Endothelial cell of umbilical vein (primary cell): ENCODE measurements around the gene SFXN3. TPM values are rescaled to one million over a fixed set of nuclear protein-coding genes. Genes with fewer than 3 reads are reported as not detected.

ENCODE experiments used
- BruUV-seq: library from RNA; stranded (reverse); fragments of 400-500 nt; replicated peaks from 2 replicates; lab custom pipeline; 2021; lab: Mats Ljungman, UMichigan
- CTCF ChIA-PET: fragments of 300-600, 350-600 bp; sonication (Branson Sonifier 250); formaldehyde crosslinking; loops from one replicate; lab custom pipeline; 2021; ENCODE audit warnings: antibody characterized with exemption, inconsistent platforms; lab: Charles Lee
- POLR2A ChIA-PET: fragments of 300-600, 350-600 bp; sonication (Branson Sonifier 250); formaldehyde crosslinking; loops from one replicate; lab custom pipeline; 2021; ENCODE audit warnings: antibody characterized with exemption, inconsistent platforms; lab: Charles Lee
- DNase-seq: peaks from one replicate; pipeline ENCODE4 v3.0.0-alpha.2; 2011; ENCODE audit warnings: low read depth, low spot score
- FAIRE-seq: peaks from 2 replicates; lab custom pipeline; 2011; peaks lifted over from hg19 to GRCh38; lab: Jason Lieb, UNC
- H2AFZ ChIP-seq: 2 replicates; pipeline ENCODE4 v1.6.0; 2012; ENCODE audit warnings: low read depth, low read length, control low read depth, inconsistent platforms
- H3K27ac ChIP-seq: 2 replicates; pipeline ENCODE4 v1.5.1; 2011; ENCODE audit warnings: low read depth, mild to moderate bottlenecking, control low read depth, low read length, moderate library complexity; ENCODE audit not compliant: insufficient read depth
- H3K27me3 ChIP-seq, 2 experiments: 2 replicates each; pipeline versions ENCODE4 v1.6.0 to v1.6.1; 2011; ENCODE audit warnings: low read length in 2 of 2, mixed read lengths in 1 of 2; ENCODE audit not compliant: control insufficient read depth in 2 of 2, insufficient read depth in 2 of 2
- H3K36me3 ChIP-seq, 2 experiments: 2 replicates in 1 of 2; 3 replicates in 1 of 2; pipeline ENCODE4 v1.5.1; 2011; ENCODE audit warnings: low read length in 2 of 2, mild to moderate bottlenecking in 1 of 2, moderate library complexity in 1 of 2; ENCODE audit not compliant: control insufficient read depth in 2 of 2, insufficient read depth in 2 of 2; ENCODE audit errors: extremely low read depth in 1 of 2
- H3K4me1 ChIP-seq: 3 replicates; pipeline ENCODE4 v1.5.1; 2011; ENCODE audit warnings: mild to moderate bottlenecking, low read length; ENCODE audit not compliant: control insufficient read depth, insufficient read depth; ENCODE audit errors: extremely low read depth
- H3K4me2 ChIP-seq: 2 replicates; pipeline ENCODE4 v1.6.1; 2011; ENCODE audit warnings: low read length, control low read depth, mixed read lengths; ENCODE audit not compliant: insufficient read depth
- H3K4me3 ChIP-seq, 3 experiments: fragments of 200-600 bp in 1 of 3; sonication (generic), shearing (Covaris generic) in 1 of 3; replicated peaks in 1 of 3; 2 replicates each; pipeline ENCODE4 v1.5.1; 2011 to 2016; ENCODE audit warnings: control low read depth in 3 of 3, low read length in 3 of 3, mild to moderate bottlenecking in 2 of 3, inconsistent platforms in 1 of 3, low read depth in 1 of 3, moderate library complexity in 1 of 3; ENCODE audit not compliant: insufficient read depth in 1 of 3
- H3K79me2 ChIP-seq: 2 replicates; pipeline ENCODE4 v1.6.0; 2012; ENCODE audit warnings: low read length, inconsistent platforms; ENCODE audit not compliant: control insufficient read depth, insufficient read depth
- H3K9ac ChIP-seq: replicated peaks from 2 replicates; pipeline ENCODE3; 2011; ENCODE audit warnings: low read length, control low read depth; ENCODE audit not compliant: insufficient read depth; ENCODE audit errors: extremely low read depth
- H3K9me1 ChIP-seq: replicated peaks from 3 replicates; pipeline ENCODE4 v1.6.0; 2011; ENCODE audit warnings: mild to moderate bottlenecking, low read length; ENCODE audit not compliant: control insufficient read depth, insufficient read depth; ENCODE audit errors: extremely low read depth
- H3K9me3 ChIP-seq: replicated peaks from 2 replicates; pipeline ENCODE4 v1.5.1; 2012; ENCODE audit warnings: low read length, inconsistent platforms; ENCODE audit not compliant: control insufficient read depth, insufficient read depth
- H4K20me1 ChIP-seq: replicated peaks from 2 replicates; pipeline ENCODE3; 2011; ENCODE audit warnings: mild to moderate bottlenecking, low read length; ENCODE audit not compliant: control insufficient read depth, insufficient read depth; ENCODE audit errors: extremely low read depth
- EZH2 ChIP-seq: IDR thresholded peaks from 2 replicates; pipeline ENCODE4 v1.6.1; 2012; ENCODE audit warnings: borderline replicate concordance, low read depth, mild to moderate bottlenecking, moderate library complexity, low read length, inconsistent platforms; ENCODE audit not compliant: severe bottlenecking
- FOS ChIP-seq: IDR thresholded peaks from 2 replicates; pipeline ENCODE4 v1.6.1; 2011; ENCODE audit warnings: mild to moderate bottlenecking, low read length, moderate library complexity, borderline replicate concordance; ENCODE audit not compliant: insufficient read depth
- GATA2 ChIP-seq: IDR thresholded peaks from 2 replicates; pipeline ENCODE4 v1.7.0; 2011; ENCODE audit warnings: low read depth, mild to moderate bottlenecking, moderate library complexity, mixed read lengths, low read length; ENCODE audit not compliant: insufficient read length, insufficient read depth
- JUN ChIP-seq: IDR thresholded peaks from 2 replicates; pipeline ENCODE4 v1.6.1; 2011; ENCODE audit warnings: borderline replicate concordance, low read depth; ENCODE audit not compliant: insufficient read length, insufficient read depth
- MYC ChIP-seq: IDR thresholded peaks from one replicate; pipeline ENCODE4 v1.6.1; 2011; ENCODE audit warnings: mild to moderate bottlenecking, low read depth, low read length
- POLR2A ChIP-seq: IDR thresholded peaks from 2 replicates; pipeline ENCODE4 v1.6.1; 2012; ENCODE audit warnings: low read depth, mild to moderate bottlenecking, control low read depth, low read length
- POLR2AphosphoS5 ChIP-seq: IDR thresholded peaks from 2 replicates; pipeline ENCODE4 v1.6.1; 2012; ENCODE audit warnings: low read depth, mild to moderate bottlenecking, control low read depth, low read length, moderate library complexity; ENCODE audit not compliant: insufficient read depth
- dilution Hi-C: fragments of 300-500 bp; cut with MboI; formaldehyde crosslinking; loops from one replicate; pipeline ENCODE4 v1.15.0; 2019; ENCODE audit warnings: low sequenced_read_pairs; ENCODE audit not compliant: extremely low pct_ligation_motif_present
- intact Hi-C: fragments of 100-400 bp; cut with micrococcal nuclease; formaldehyde crosslinking; loops from one replicate; pipeline ENCODE4 v1.10.0; 2022
- polyA plus RNA-seq, 4 experiments: library from polyadenylated mRNA; depleted of rRNA in 3 of 4; stranded (reverse) in 3 of 4; unstranded in 1 of 4; fragments of >200 nt; gene quantifications; 2 replicates each; pipeline versions ENCODE4 v1.2.1 to v1.2.3, GENCODE V29; 2011 to 2012; ENCODE audit warnings: missing spikeins in 1 of 4
- total RNA-seq: library from RNA; stranded (reverse); gene quantifications from 2 replicates; pipeline ENCODE4 v1.2.3, GENCODE V29; 2021
- TF ChIP-seq, protein P1 (sequence below): IDR thresholded peaks from 2 replicates; pipeline ENCODE4 v1.6.1; 2011; ENCODE audit not compliant: insufficient read depth, insufficient read length
- TF ChIP-seq, protein P2 (sequence below), 2 donors: IDR thresholded peaks; 1 replicate in 1 of 2; 2 replicates in 1 of 2; pipeline ENCODE4 v1.5.1; 2011; ENCODE audit warnings: low read length in 2 of 2, mild to moderate bottlenecking in 2 of 2, moderate library complexity in 2 of 2, control low read depth in 1 of 2, inconsistent platforms in 1 of 2, low read depth in 1 of 2; ENCODE audit not compliant: insufficient read depth in 1 of 2; ENCODE audit errors: extremely low read depth in 1 of 2

Gene SFXN3
- total and polyA plus RNA-seq, 2 donors (not counting 3 experiments of a cell fraction or from before 2014, with no cell fraction given), result 83.1 to 117 TPM

DNA sequence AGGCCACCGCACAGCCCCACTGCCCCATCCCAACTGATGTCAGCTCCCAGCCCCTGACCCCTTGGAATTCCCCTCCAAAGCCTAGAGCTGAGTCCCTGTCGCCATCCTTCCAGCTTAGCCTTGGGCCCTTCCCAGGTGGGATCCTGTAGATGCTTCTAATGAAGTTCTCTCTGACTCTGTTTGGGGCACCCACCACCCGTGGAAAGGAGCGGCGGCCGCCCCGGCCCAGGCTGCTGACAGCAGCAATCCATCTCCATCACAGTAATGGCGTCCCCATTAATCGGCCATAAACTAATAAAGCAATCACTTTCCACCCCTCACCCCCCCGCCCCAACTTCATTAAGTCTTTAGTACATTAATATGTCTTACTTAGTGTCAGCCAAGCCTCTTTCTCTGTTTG is 56.3 kb downstream of the SFXN3 start:
- no peaks in the 10 kb centered on the region for H3K79me2 ChIP-seq
- DNase-seq (no peak), FAIRE-seq (no peak)
- H3K4me3 ChIP-seq, result no peak overlapping the region
- ChIA-PET CTCF (interaction anchor here (1.5 to 6.7 kb wide), 2 partner anchors 9 to 55 kb away, joined by 7 to 52 read pairs; no protein-coding TSS in a partner anchor), POLR2A (no interaction called here)
- H3K9ac ChIP-seq, result no peak overlapping the region
- no peak overlapping the region for H3K27ac ChIP-seq
- no peaks in the 10 kb centered on the region for H3K9me1 ChIP-seq
- H3K9me3 ChIP-seq, result no peaks in the 10 kb centered on the region
- no peaks in the 10 kb centered on the region for H3K36me3 ChIP-seq
- intact Hi-C loops (no loop called here), dilution Hi-C loops (no loop called here)
- H3K4me2 ChIP-seq, result no peak overlapping the region
- TF ChIP-seq, protein P1, sequence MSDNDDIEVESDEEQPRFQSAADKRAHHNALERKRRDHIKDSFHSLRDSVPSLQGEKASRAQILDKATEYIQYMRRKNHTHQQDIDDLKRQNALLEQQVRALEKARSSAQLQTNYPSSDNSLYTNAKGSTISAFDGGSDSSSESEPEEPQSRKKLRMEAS, result no peak
- TF ChIP-seq EZH2 (no peak), MYC (no peak), GATA2 (no peak), FOS (no peak), JUN (no peak), POLR2AphosphoS5 (no peak), POLR2A (no peak)
- TF ChIP-seq, protein P2, sequence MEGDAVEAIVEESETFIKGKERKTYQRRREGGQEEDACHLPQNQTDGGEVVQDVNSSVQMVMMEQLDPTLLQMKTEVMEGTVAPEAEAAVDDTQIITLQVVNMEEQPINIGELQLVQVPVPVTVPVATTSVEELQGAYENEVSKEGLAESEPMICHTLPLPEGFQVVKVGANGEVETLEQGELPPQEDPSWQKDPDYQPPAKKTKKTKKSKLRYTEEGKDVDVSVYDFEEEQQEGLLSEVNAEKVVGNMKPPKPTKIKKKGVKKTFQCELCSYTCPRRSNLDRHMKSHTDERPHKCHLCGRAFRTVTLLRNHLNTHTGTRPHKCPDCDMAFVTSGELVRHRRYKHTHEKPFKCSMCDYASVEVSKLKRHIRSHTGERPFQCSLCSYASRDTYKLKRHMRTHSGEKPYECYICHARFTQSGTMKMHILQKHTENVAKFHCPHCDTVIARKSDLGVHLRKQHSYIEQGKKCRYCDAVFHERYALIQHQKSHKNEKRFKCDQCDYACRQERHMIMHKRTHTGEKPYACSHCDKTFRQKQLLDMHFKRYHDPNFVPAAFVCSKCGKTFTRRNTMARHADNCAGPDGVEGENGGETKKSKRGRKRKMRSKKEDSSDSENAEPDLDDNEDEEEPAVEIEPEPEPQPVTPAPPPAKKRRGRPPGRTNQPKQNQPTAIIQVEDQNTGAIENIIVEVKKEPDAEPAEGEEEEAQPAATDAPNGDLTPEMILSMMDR (IDR thresholded peaks at IDR 0.05; ENCODE audit: extremely low read depth in 1 of 2, insufficient read depth in 1 of 2, low read depth in 1 of 2, low read length in 2 of 2), result no peak
- H4K20me1 ChIP-seq, result no peaks in the 10 kb centered on the region
- H3K27me3 ChIP-seq, result peaks cover 28 to 33% of the 10 kb centered on the region in 2 experiments
- no TSS peak for BruUV-seq
- no peaks in the 10 kb centered on the region for H3K4me1 ChIP-seq
- no peak overlapping the region for H2AFZ ChIP-seq
